GM19023 (cell line): Measurements from ENCODE around the gene ARHGAP11A.
"Not testable (repeated sequence)": the region's sequence is repeated elsewhere in the genome, so short reads cannot be mapped to it uniquely, and the experiment has no call there.

Experiments used
- ATAC-seq: cut with Tn5 transposase; IDR thresholded peaks from one replicate; pipeline ENCODE4 v1.9.1; 2021; ENCODE audit warnings: mild to moderate bottlenecking, moderate library complexity; ENCODE audit not compliant: unreplicated experiment

The ARHGAP11A gene, protein sequence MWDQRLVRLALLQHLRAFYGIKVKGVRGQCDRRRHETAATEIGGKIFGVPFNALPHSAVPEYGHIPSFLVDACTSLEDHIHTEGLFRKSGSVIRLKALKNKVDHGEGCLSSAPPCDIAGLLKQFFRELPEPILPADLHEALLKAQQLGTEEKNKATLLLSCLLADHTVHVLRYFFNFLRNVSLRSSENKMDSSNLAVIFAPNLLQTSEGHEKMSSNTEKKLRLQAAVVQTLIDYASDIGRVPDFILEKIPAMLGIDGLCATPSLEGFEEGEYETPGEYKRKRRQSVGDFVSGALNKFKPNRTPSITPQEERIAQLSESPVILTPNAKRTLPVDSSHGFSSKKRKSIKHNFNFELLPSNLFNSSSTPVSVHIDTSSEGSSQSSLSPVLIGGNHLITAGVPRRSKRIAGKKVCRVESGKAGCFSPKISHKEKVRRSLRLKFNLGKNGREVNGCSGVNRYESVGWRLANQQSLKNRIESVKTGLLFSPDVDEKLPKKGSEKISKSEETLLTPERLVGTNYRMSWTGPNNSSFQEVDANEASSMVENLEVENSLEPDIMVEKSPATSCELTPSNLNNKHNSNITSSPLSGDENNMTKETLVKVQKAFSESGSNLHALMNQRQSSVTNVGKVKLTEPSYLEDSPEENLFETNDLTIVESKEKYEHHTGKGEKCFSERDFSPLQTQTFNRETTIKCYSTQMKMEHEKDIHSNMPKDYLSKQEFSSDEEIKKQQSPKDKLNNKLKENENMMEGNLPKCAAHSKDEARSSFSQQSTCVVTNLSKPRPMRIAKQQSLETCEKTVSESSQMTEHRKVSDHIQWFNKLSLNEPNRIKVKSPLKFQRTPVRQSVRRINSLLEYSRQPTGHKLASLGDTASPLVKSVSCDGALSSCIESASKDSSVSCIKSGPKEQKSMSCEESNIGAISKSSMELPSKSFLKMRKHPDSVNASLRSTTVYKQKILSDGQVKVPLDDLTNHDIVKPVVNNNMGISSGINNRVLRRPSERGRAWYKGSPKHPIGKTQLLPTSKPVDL

DNA sequence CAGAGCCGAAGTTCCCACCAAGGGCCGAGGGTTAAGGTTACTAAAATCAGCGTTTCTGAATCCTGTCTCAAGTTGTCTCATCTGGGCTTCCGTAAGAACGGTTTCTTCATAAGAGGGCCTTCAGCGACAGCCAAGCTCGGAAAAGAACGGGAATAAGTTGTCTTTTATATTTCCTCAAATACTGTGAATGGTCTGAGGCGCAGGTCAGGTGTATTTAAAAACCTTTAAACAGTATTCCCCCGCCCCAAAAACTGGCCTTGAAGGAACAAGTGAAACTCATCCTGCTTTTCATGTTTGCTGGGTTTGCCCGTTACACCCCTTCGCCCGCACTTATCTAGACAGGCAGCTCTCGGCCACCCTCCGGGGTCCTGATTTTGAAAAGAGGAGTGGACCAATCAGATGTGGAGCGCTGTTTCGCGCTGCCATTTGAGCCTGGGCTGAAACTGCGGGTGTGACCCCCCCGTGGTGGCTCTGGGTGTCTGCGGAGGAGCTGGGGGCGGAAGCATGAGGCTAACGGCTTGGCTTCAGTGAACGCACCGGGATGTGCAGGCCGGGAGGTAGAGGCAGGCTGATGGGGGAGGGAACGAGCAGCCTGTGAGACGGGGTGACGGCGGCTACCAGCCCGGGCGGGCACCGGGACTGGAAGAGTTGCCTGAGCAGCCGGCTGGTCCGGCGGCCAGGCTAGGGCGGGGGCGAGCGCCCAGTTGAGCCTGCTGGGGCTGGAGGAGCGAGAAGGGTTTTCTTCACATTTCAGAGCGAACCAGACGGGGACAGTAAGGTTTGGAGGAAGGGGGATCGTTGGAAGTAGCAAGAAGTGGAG is at the start of gene ARHGAP11A:
TSS of gene ARHGAP11A (plus strand) at position 454 of the 820 bp plus-strand sequence. CDS start 708 bp downstream, outside the sequence.
- peak; percentile 79 for ATAC-seq

GRCh38 chr15:32568988-32569387 is 46.3 kb upstream of the ARHGAP11A start:
- ATAC-seq: not testable (repeated sequence)

DNA sequence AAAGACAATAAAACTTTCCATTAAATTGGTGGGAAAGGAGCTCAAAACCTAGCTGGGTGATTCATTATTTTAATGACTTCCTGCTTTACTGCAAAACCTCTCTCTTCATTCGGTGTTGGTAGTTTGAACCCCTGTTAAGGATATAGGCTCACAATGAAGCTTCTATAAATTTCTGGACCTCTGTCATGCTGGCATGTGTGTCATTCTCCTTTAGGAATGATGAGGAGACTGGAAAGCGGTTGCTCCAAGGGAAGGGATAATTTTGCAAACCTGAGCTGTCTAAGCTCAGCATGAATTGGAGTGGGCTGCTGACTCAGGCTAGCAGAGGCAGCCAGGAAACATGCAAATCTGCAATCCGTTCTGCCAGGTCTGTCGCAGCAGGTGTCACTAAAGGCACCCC is 36.8 kb upstream of the ARHGAP11A start:
- ATAC-seq: not testable (repeated sequence)

DNA sequence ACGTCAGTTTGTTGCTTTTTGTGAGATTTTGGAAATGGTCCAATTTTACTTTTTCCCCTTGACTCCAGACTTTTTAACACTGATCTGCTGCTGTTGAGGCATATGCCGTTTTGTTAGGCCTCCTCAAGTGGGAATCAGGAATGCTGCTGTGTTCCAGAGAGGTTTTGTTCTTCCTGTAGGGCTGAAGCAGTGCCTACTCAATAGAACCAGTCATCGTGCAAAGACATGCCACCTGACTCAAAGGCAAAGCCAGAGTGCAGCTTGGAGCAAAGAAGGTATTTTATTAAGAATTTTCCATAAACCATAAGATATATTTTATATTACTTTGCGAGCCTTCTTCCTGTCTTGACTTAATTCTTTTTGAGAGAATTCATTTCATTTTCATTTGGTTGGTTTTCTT is 29.5 kb upstream of the ARHGAP11A start:
- not testable (repeated sequence) for ATAC-seq

- not testable (repeated sequence) for ATAC-seq
These were observed 22.2 kb upstream of the ARHGAP11A start, which contains the start of gene GOLGA8N for GRCh38 chr15:32593151-32593550. Gene GOLGA8N, plus strand, starts transcription at chr15:32593456.

- not testable (repeated sequence) for ATAC-seq
These were observed 5.8 kb upstream of the ARHGAP11A start for GRCh38 chr15:32609518-32609917.

GRCh38 chr15:32610719-32611118 is 4.6 kb upstream of the ARHGAP11A start:
- ATAC-seq: not testable (repeated sequence)

- ATAC-seq: peak; percentile 14
These were observed 623 bp upstream of the ARHGAP11A start for GRCh38 chr15:32614712-32615050.

- ATAC-seq: peak; percentile 21
These were observed 645 bp downstream of the ARHGAP11A start for GRCh38 chr15:32615871-32616426.

DNA sequence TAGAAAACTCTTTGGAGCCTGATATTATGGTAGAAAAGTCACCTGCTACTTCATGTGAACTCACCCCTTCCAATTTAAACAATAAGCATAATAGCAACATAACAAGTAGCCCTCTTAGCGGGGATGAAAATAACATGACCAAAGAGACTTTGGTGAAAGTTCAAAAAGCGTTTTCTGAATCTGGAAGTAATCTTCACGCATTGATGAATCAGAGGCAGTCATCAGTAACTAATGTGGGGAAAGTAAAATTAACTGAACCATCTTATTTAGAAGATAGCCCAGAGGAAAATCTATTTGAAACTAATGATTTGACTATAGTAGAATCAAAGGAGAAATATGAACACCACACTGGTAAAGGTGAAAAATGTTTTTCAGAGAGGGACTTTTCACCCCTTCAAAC is 21.1 kb downstream of the ARHGAP11A start:
- ATAC-seq: no peak

- ATAC-seq: no peak
These were observed 21.7 kb downstream of the ARHGAP11A start for GRCh38 chr15:32636908-32637567.

GRCh38 chr15:32637704-32638103 is 22.4 kb downstream of the ARHGAP11A start:
- no peak for ATAC-seq

- ATAC-seq: no peak
These were observed 26.3 kb downstream of the ARHGAP11A start, which contains the start of gene SCG5 for GRCh38 chr15:32641517-32642059. Gene SCG5, plus strand, starts transcription at chr15:32641710. Its CDS starts 1,883 bp downstream, at chr15:32643593.

DNA sequence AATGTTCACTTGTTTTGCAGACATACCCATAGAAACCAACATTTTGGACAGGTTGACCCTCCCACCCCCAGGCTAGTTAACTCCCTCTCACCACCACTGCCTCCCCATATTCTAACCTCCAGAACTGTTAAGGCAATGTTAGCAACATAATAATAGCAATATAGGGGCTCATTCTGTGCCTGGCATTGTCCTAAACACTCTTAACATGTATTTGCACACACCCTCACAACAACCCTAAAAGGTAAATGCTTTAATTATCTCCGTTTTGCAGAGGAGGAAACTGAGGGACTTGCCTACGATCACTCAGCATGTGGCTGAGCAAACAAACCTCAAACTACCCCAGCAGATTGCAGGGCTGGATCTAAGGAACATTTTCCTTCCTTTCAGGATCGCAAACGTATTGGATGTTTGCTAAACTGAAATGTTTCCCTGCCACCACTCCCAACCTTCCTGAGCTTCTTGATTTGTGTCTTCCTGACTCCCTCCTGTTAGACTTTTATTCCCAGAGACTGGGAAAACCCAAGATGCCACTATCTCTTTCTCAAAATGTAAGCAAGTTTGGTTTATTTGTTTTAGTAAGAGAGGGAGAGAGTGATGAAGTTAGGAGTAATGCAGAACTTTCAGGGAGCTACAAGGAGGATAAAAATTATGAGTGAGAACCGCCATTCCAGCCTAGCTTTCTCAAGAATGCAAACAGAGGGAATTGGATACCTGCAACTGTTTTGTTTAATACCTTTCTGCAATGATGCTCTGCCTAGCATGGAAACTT is 27.5 kb downstream of the ARHGAP11A start:
- ATAC-seq: no peak

DNA sequence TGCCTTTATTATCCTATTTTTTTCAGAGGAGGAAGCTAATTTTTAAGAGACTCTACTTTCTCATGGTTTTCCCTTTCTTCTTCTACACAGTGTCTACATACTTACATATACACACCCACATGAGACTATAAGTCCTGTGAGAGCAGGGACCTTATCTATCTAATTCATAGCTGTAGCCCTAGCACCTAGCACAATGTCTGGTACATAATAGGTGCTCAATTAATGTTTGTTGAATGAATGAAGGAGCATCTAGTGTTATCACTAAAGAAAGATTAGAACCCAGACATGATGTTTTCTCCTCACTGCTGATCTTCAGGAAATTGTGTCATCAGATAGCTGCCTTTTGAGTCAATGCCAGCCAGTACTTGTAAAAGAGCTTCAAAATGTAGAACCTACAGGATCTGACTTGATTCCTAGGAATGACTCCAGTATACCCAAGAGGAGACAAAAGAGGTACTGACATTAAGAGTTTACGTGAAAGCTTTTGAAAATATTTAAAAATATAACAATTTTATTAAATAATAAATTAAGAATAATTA is 28.7 kb downstream of the ARHGAP11A start:
- ATAC-seq: no peak

GRCh38 chr15:32646291-32646690 is 31.0 kb downstream of the ARHGAP11A start:
- ATAC-seq: no peak

DNA sequence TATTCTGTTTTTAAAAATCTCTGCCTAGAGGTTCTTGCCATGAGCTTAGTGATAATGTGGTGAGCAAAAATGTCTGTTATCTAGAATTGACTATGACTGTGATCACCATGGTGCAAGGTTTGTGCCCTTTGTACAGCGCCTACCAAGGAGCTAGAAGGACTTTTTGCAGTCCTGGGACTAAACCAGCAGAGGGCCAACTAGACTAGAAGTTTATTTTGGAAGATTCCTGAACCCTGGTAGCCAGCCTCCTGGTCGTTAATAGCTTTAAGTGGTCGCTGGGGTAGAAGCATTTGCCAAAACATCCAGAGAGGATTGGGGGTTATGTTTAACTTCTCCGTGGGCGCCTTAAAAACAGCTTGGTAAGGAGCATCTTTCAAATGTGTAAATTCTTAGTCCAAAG is 34.0 kb downstream of the ARHGAP11A start:
- ATAC-seq: no peak

- ATAC-seq: peak; percentile 88
These were observed 36.0 kb downstream of the ARHGAP11A start for GRCh38 chr15:32651229-32651837.
